HG03520 (cell line): ENCODE data around the gene HPCAL4.

Source experiments
- ATAC-seq: cut with Tn5 transposase; IDR thresholded peaks from one replicate; pipeline ENCODE4 v1.9.1; 2021; ENCODE audit warnings: mild to moderate bottlenecking, moderate library complexity; ENCODE audit not compliant: unreplicated experiment

The HPCAL4 gene

GRCh38 chr1:39631361-39632322 lies 59.6 kb downstream of the HPCAL4 start:
- no peak for ATAC-seq

GRCh38 chr1:39628807-39629350 lies 62.4 kb downstream of the HPCAL4 start:
- no peak for ATAC-seq
